Measurements from ENCODE around the gene HNRNPM.

The HNRNPM gene

DNA sequence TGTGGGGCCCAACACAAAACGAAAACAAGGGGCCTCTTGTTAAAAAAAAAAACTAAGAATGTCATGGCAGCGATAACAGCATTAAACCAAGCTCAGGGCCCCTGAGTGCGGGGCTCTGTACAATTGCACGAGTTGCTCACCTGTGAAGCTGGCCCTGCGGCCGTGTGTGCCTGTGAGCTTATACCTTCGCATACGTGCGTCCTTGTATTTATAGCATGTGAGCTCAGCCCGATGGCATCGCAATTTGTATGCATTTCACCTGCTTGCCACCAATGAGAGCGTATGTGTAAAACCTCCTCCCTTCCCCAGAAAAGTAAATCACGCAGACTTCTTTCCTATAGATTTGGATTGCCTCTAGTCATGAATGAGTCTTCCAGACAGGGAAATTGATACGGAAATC, 17.1 kb downstream of the HNRNPM start:
- Histone ChIP-seq H3K9me3 (replicated peaks in 1 of 2; ENCODE audit: control insufficient read depth in 2 of 2, insufficient read depth in 1 of 2, low read depth in 1 of 2, low read length in 2 of 2) (no peaks in the 10 kb centered on the region), H2AK5ac (ENCODE audit: low read depth, low read length) (no peak overlapping the region), H3K4me2 (ENCODE audit: insufficient read depth, low read length, poor library complexity, severe bottlenecking) (no peak overlapping the region), H3K27me3 (ENCODE audit: control insufficient read depth in 3 of 3, insufficient read depth in 3 of 3, low read depth in 1 of 3, low read length in 3 of 3) (no peaks in the 10 kb centered on the region), H2BK15ac (ENCODE audit: low read length) (no peak overlapping the region), H3K4me3 (ENCODE audit: low read length in 2 of 2) (no peak overlapping the region), H2BK5ac (ENCODE audit: low read length) (no peak overlapping the region), H3K4ac (ENCODE audit: low read length) (no peak overlapping the region), H4K8ac (ENCODE audit: low read depth, low read length) (no peak overlapping the region), H3K14ac (ENCODE audit: low read length) (no peak overlapping the region), H3K4me1 (ENCODE audit: control insufficient read depth in 2 of 2, insufficient read depth in 1 of 2, low read depth in 1 of 2, low read length in 2 of 2) (peaks cover 0 to 4% of the 10 kb centered on the region in 2 donors), H3K9ac (ENCODE audit: low read depth, low read length, poor library complexity) (no peak overlapping the region), H3K18ac (ENCODE audit: low read length) (no peak overlapping the region), H3K79me1 (ENCODE audit: low read depth, low read length) (peaks cover 5% of the 10 kb centered on the region), H2BK12ac (ENCODE audit: low read length) (no peak overlapping the region), H2AFZ (ENCODE audit: low read length) (no peak overlapping the region), H2BK120ac (ENCODE audit: low read depth, low read length) (no peak overlapping the region), H3K27ac (replicated peaks; ENCODE audit: low read length) (no peak overlapping the region), H3K23ac (ENCODE audit: low read depth, low read length, poor library complexity) (no peak overlapping the region), H3K36me3 (replicated peaks in 1 of 2; ENCODE audit: control insufficient read depth in 2 of 2, insufficient read depth in 2 of 2, low read length in 2 of 2) (peaks cover 37 to 100% of the 10 kb centered on the region in 2 donors), H4K91ac (ENCODE audit: low read depth, low read length, poor library complexity) (no peak overlapping the region)
- no CpG with 5 or more reads among the region's 14 CpGs for WGBS, 2 donors (ENCODE audit: extremely low coverage in 2 of 2, insufficient read length in 2 of 2, insufficient replicate concordance in 1 of 2)
- no peak for DNase-seq (ENCODE audit: low spot score)

DNA sequence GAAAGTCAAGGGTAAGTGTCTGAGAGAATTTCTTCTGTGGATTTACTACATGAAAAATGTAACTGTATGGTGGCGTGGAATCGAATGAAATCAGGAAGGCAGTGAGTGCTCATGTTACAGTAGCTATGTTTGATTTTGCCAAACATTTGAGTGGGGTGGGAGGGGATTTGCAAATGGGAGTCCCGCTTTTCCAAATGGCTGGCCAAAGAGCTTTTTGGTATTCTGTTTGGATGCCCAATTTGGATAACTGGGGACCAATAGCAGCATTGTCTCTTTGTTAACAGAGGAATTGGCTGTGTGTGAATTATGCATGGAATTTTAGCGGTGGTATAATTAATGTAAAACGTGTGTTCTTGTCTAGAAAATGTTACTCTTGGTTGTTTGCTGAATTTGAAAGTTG, 17.8 kb downstream of the HNRNPM start:
- no peaks in the 10 kb centered on the region for H3K9me3 ChIP-seq (replicated peaks in 1 of 2; ENCODE audit: control insufficient read depth in 2 of 2, insufficient read depth in 1 of 2, low read depth in 1 of 2, low read length in 2 of 2)
- 100% methylated on average over 2 of the region's 5 CpGs; no CpG with 5 or more reads in 1 of the 2 donors for WGBS, 2 donors (ENCODE audit: extremely low coverage in 2 of 2, insufficient read length in 2 of 2, insufficient replicate concordance in 1 of 2)
- no peak for DNase-seq (ENCODE audit: low spot score)
- no peaks in the 10 kb centered on the region for H3K27me3 ChIP-seq (ENCODE audit: control insufficient read depth in 3 of 3, insufficient read depth in 3 of 3, low read depth in 1 of 3, low read length in 3 of 3)
- no peak overlapping the region for H2BK5ac ChIP-seq (ENCODE audit: low read length)
- H2BK120ac ChIP-seq (ENCODE audit: low read depth, low read length) = no peak overlapping the region
- H3K14ac ChIP-seq (ENCODE audit: low read length) = no peak overlapping the region
- H3K79me1 ChIP-seq (ENCODE audit: low read depth, low read length) = peaks cover 7% of the 10 kb centered on the region
- no peak overlapping the region for H2BK12ac ChIP-seq (ENCODE audit: low read length)
- H3K23ac ChIP-seq (ENCODE audit: low read depth, low read length, poor library complexity) = no peak overlapping the region
- no peak overlapping the region for H3K4me3 ChIP-seq (ENCODE audit: low read length in 2 of 2)
- no peak overlapping the region for H2BK15ac ChIP-seq (ENCODE audit: low read length)
- H3K4ac ChIP-seq (ENCODE audit: low read length) = no peak overlapping the region
- no peak overlapping the region for H3K18ac ChIP-seq (ENCODE audit: low read length)
- no peak overlapping the region for H3K4me2 ChIP-seq (ENCODE audit: insufficient read depth, low read length, poor library complexity, severe bottlenecking)
- no peak overlapping the region for H4K91ac ChIP-seq (ENCODE audit: low read depth, low read length, poor library complexity)
- H3K4me1 ChIP-seq (ENCODE audit: control insufficient read depth in 2 of 2, insufficient read depth in 1 of 2, low read depth in 1 of 2, low read length in 2 of 2) = peaks cover 0 to 4% of the 10 kb centered on the region in 2 donors
- no peak overlapping the region for H3K9ac ChIP-seq (ENCODE audit: low read depth, low read length, poor library complexity)
- H3K27ac ChIP-seq (replicated peaks; ENCODE audit: low read length) = no peak overlapping the region
- no peak overlapping the region for H2AFZ ChIP-seq (ENCODE audit: low read length)
- peaks cover 37 to 100% of the 10 kb centered on the region in 2 donors for H3K36me3 ChIP-seq (replicated peaks in 1 of 2; ENCODE audit: control insufficient read depth in 2 of 2, insufficient read depth in 2 of 2, low read length in 2 of 2)
- H2AK5ac ChIP-seq (ENCODE audit: low read depth, low read length) = no peak overlapping the region
- no peak overlapping the region for H4K8ac ChIP-seq (ENCODE audit: low read depth, low read length)

- DNase-seq (ENCODE audit: low spot score) = no peak
- H3K9me3 ChIP-seq (replicated peaks in 1 of 2; ENCODE audit: control insufficient read depth in 2 of 2, insufficient read depth in 1 of 2, low read depth in 1 of 2, low read length in 2 of 2) = no peaks in the 10 kb centered on the region
- peaks cover 7% of the 10 kb centered on the region for H3K79me1 ChIP-seq (ENCODE audit: low read depth, low read length)
- no peak overlapping the region for H4K91ac ChIP-seq (ENCODE audit: low read depth, low read length, poor library complexity)
- no peak overlapping the region for H3K4ac ChIP-seq (ENCODE audit: low read length)
- no CpG with 5 or more reads among the region's 8 CpGs for WGBS, 2 donors (ENCODE audit: extremely low coverage in 2 of 2, insufficient read length in 2 of 2, insufficient replicate concordance in 1 of 2)
- H2BK12ac ChIP-seq (ENCODE audit: low read length) = no peak overlapping the region
- H3K4me1 ChIP-seq (ENCODE audit: control insufficient read depth in 2 of 2, insufficient read depth in 1 of 2, low read depth in 1 of 2, low read length in 2 of 2) = peaks cover 0 to 4% of the 10 kb centered on the region in 2 donors
- no peak overlapping the region for H2BK15ac ChIP-seq (ENCODE audit: low read length)
- no peak overlapping the region for H3K9ac ChIP-seq (ENCODE audit: low read depth, low read length, poor library complexity)
- no peaks in the 10 kb centered on the region for H3K27me3 ChIP-seq (ENCODE audit: control insufficient read depth in 3 of 3, insufficient read depth in 3 of 3, low read depth in 1 of 3, low read length in 3 of 3)
- H2AFZ ChIP-seq (ENCODE audit: low read length) = no peak overlapping the region
- H3K27ac ChIP-seq (replicated peaks; ENCODE audit: low read length) = no peak overlapping the region
- H2AK5ac ChIP-seq (ENCODE audit: low read depth, low read length) = no peak overlapping the region
- no peak overlapping the region for H2BK5ac ChIP-seq (ENCODE audit: low read length)
- H3K4me3 ChIP-seq (ENCODE audit: low read length in 2 of 2) = no peak overlapping the region
- no peak overlapping the region for H3K23ac ChIP-seq (ENCODE audit: low read depth, low read length, poor library complexity)
- H3K4me2 ChIP-seq (ENCODE audit: insufficient read depth, low read length, poor library complexity, severe bottlenecking) = no peak overlapping the region
- no peak overlapping the region for H2BK120ac ChIP-seq (ENCODE audit: low read depth, low read length)
- no peak overlapping the region for H4K8ac ChIP-seq (ENCODE audit: low read depth, low read length)
- H3K36me3 ChIP-seq (replicated peaks in 1 of 2; ENCODE audit: control insufficient read depth in 2 of 2, insufficient read depth in 2 of 2, low read length in 2 of 2) = peaks cover 39 to 100% of the 10 kb centered on the region in 2 donors
- H3K14ac ChIP-seq (ENCODE audit: low read length) = no peak overlapping the region
- H3K18ac ChIP-seq (ENCODE audit: low read length) = no peak overlapping the region
Measured at GRCh38 chr19:8463365-8463764, 18.6 kb downstream of the HNRNPM start.

- no peak overlapping the region for H3K14ac ChIP-seq (ENCODE audit: low read length)
- no CpG with 5 or more reads among the region's 4 CpGs for WGBS, 2 donors (ENCODE audit: extremely low coverage in 2 of 2, insufficient read length in 2 of 2, insufficient replicate concordance in 1 of 2)
- no peak overlapping the region for H2AK5ac ChIP-seq (ENCODE audit: low read depth, low read length)
- no peak overlapping the region for H3K4me2 ChIP-seq (ENCODE audit: insufficient read depth, low read length, poor library complexity, severe bottlenecking)
- H3K9me3 ChIP-seq (replicated peaks in 1 of 2; ENCODE audit: control insufficient read depth in 2 of 2, insufficient read depth in 1 of 2, low read depth in 1 of 2, low read length in 2 of 2) = no peaks in the 10 kb centered on the region
- H4K91ac ChIP-seq (ENCODE audit: low read depth, low read length, poor library complexity) = no peak overlapping the region
- peaks cover 61 to 100% of the 10 kb centered on the region in 2 donors for H3K36me3 ChIP-seq (replicated peaks in 1 of 2; ENCODE audit: control insufficient read depth in 2 of 2, insufficient read depth in 2 of 2, low read length in 2 of 2)
- H2BK120ac ChIP-seq (ENCODE audit: low read depth, low read length) = no peak overlapping the region
- H3K79me1 ChIP-seq (ENCODE audit: low read depth, low read length) = peaks cover 12% of the 10 kb centered on the region
- H2AFZ ChIP-seq (ENCODE audit: low read length) = no peak overlapping the region
- no peak overlapping the region for H2BK5ac ChIP-seq (ENCODE audit: low read length)
- no peak overlapping the region for H2BK15ac ChIP-seq (ENCODE audit: low read length)
- no peak overlapping the region for H3K23ac ChIP-seq (ENCODE audit: low read depth, low read length, poor library complexity)
- H3K27me3 ChIP-seq (ENCODE audit: control insufficient read depth in 3 of 3, insufficient read depth in 3 of 3, low read depth in 1 of 3, low read length in 3 of 3) = no peaks in the 10 kb centered on the region
- DNase-seq (ENCODE audit: low spot score) = no peak
- no peak overlapping the region for H4K8ac ChIP-seq (ENCODE audit: low read depth, low read length)
- no peak overlapping the region for H3K18ac ChIP-seq (ENCODE audit: low read length)
- H3K9ac ChIP-seq (ENCODE audit: low read depth, low read length, poor library complexity) = no peak overlapping the region
- H3K27ac ChIP-seq (replicated peaks; ENCODE audit: low read length) = no peak overlapping the region
- no peak overlapping the region for H2BK12ac ChIP-seq (ENCODE audit: low read length)
- H3K4me1 ChIP-seq (ENCODE audit: control insufficient read depth in 2 of 2, insufficient read depth in 1 of 2, low read depth in 1 of 2, low read length in 2 of 2) = peaks cover 0 to 2% of the 10 kb centered on the region in 2 donors
- H3K4me3 ChIP-seq (ENCODE audit: low read length in 2 of 2) = no peak overlapping the region
- no peak overlapping the region for H3K4ac ChIP-seq (ENCODE audit: low read length)
Measured at GRCh38 chr19:8466018-8466417, 21.2 kb downstream of the HNRNPM start.

Data from neuronal stem cell (in vitro differentiated cells).